ENCODE results near the gene ADCY9. TPM values are rescaled to one million over a fixed set of nuclear protein-coding genes. Genes with fewer than 3 reads are reported as not detected.
A peak's percentile ranks its signal among the peaks of the same experiment; 100 is the strongest.

The ADCY9 gene
- total RNA-seq, 1 donor from 2014 or later: 9.7 TPM

GRCh38 chr16:4019371-4019791 lies 96.9 kb downstream of the ADCY9 start:
- Mint-ChIP-seq H3K4me3 (peak overlapping the region; percentile 37), H3K4me1 (ENCODE audit: low read depth) (peaks cover 17% of the 10 kb centered on the region), H3K9me3 (no peaks in the 10 kb centered on the region), H3K36me3 (ENCODE audit: low read depth) (no peaks in the 10 kb centered on the region), H3K27me3 (ENCODE audit: insufficient read depth) (no peaks in the 10 kb centered on the region), H3K27ac (no peak overlapping the region)
- DNase-seq (ENCODE audit: low spot score): no peak
- intact Hi-C loops (cut with micrococcal nuclease): no loop called here

GRCh38 chr16:4018391-4018790 lies 97.9 kb downstream of the ADCY9 start:
- no peak overlapping the region for H3K4me3 Mint-ChIP-seq

GRCh38 chr16:4017807-4018206 lies 98.4 kb downstream of the ADCY9 start:
- Mint-ChIP-seq H3K4me3 (no peak overlapping the region), H3K27me3 (ENCODE audit: insufficient read depth) (no peaks in the 10 kb centered on the region), H3K36me3 (ENCODE audit: low read depth) (no peaks in the 10 kb centered on the region), H3K27ac (no peak overlapping the region), H3K4me1 (ENCODE audit: low read depth) (peaks cover 17% of the 10 kb centered on the region), H3K9me3 (no peaks in the 10 kb centered on the region)
- no peak for DNase-seq (ENCODE audit: low spot score)
- intact Hi-C loops (cut with micrococcal nuclease): no loop called here

More at GRCh38 chr16:4018391-4018790, 97.9 kb downstream of the ADCY9 start:
- Mint-ChIP-seq H3K9me3 (no peaks in the 10 kb centered on the region), H3K4me1 (ENCODE audit: low read depth) (peaks cover 17% of the 10 kb centered on the region), H3K36me3 (ENCODE audit: low read depth) (no peaks in the 10 kb centered on the region), H3K27ac (no peak overlapping the region), H3K27me3 (ENCODE audit: insufficient read depth) (no peaks in the 10 kb centered on the region)
- intact Hi-C loops (cut with micrococcal nuclease): no loop called here
- no peak for DNase-seq (ENCODE audit: low spot score)

GRCh38 chr16:4016658-4017057 lies 99.6 kb downstream of the ADCY9 start:
- Mint-ChIP-seq H3K36me3 (ENCODE audit: low read depth) (no peaks in the 10 kb centered on the region), H3K27ac (no peak overlapping the region), H3K4me1 (ENCODE audit: low read depth) (peaks cover 17% of the 10 kb centered on the region), H3K9me3 (no peaks in the 10 kb centered on the region), H3K27me3 (ENCODE audit: insufficient read depth) (no peaks in the 10 kb centered on the region), H3K4me3 (no peak overlapping the region)
- no peak for DNase-seq (ENCODE audit: low spot score)
- intact Hi-C loops (cut with micrococcal nuclease): no loop called here

GRCh38 chr16:4016005-4016352 lies 100.3 kb downstream of the ADCY9 start:
- Mint-ChIP-seq H3K27me3 (ENCODE audit: insufficient read depth) (no peaks in the 10 kb centered on the region), H3K9me3 (no peaks in the 10 kb centered on the region), H3K4me1 (ENCODE audit: low read depth) (peaks cover 17% of the 10 kb centered on the region), H3K36me3 (ENCODE audit: low read depth) (no peaks in the 10 kb centered on the region), H3K27ac (no peak overlapping the region), H3K4me3 (no peak overlapping the region)
- no peak for DNase-seq (ENCODE audit: low spot score)
- intact Hi-C loops (cut with micrococcal nuclease): no loop called here

- no peaks in the 10 kb centered on the region for H3K36me3 Mint-ChIP-seq (ENCODE audit: low read depth)
Measured at GRCh38 chr16:4015275-4016004, 100.8 kb downstream of the ADCY9 start.

GRCh38 chr16:4011940-4012629 lies 104.2 kb downstream of the ADCY9 start:
- Mint-ChIP-seq H3K27ac (no peak overlapping the region), H3K4me3 (no peak overlapping the region), H3K4me1 (ENCODE audit: low read depth) (peaks cover 10% of the 10 kb centered on the region), H3K36me3 (ENCODE audit: low read depth) (no peaks in the 10 kb centered on the region), H3K9me3 (no peaks in the 10 kb centered on the region), H3K27me3 (ENCODE audit: insufficient read depth) (no peaks in the 10 kb centered on the region)
- intact Hi-C loops (cut with micrococcal nuclease): no loop called here
- no peak for DNase-seq (ENCODE audit: low spot score)

More at GRCh38 chr16:4015275-4016004, 100.8 kb downstream of the ADCY9 start:
- no peak for DNase-seq (ENCODE audit: low spot score)
- H3K27ac Mint-ChIP-seq: no peak overlapping the region
- no peak overlapping the region for H3K4me3 Mint-ChIP-seq
- no peaks in the 10 kb centered on the region for H3K9me3 Mint-ChIP-seq
- peaks cover 17% of the 10 kb centered on the region for H3K4me1 Mint-ChIP-seq (ENCODE audit: low read depth)
- intact Hi-C loops (cut with micrococcal nuclease): no loop called here
- no peaks in the 10 kb centered on the region for H3K27me3 Mint-ChIP-seq (ENCODE audit: insufficient read depth)

GRCh38 chr16:4011225-4011939 lies 104.9 kb downstream of the ADCY9 start:
- Mint-ChIP-seq H3K27ac (no peak overlapping the region), H3K4me1 (ENCODE audit: low read depth) (peaks cover 6% of the 10 kb centered on the region)
- intact Hi-C loops (cut with micrococcal nuclease): no loop called here

GRCh38 chr16:4010225-4011158 lies 105.8 kb downstream of the ADCY9 start:
- DNase-seq (ENCODE audit: low spot score): no peak
- no peak overlapping the region for H3K4me3 Mint-ChIP-seq
- no peak overlapping the region for H3K27ac Mint-ChIP-seq
- intact Hi-C loops (cut with micrococcal nuclease): no loop called here
- H3K4me1 Mint-ChIP-seq (ENCODE audit: low read depth): no peaks in the 10 kb centered on the region
- H3K27me3 Mint-ChIP-seq (ENCODE audit: insufficient read depth): no peaks in the 10 kb centered on the region
- H3K36me3 Mint-ChIP-seq (ENCODE audit: low read depth): no peaks in the 10 kb centered on the region
- H3K9me3 Mint-ChIP-seq: no peaks in the 10 kb centered on the region

More at GRCh38 chr16:4011225-4011939, 104.9 kb downstream of the ADCY9 start:
- no peak for DNase-seq (ENCODE audit: low spot score)
- no peaks in the 10 kb centered on the region for H3K9me3 Mint-ChIP-seq
- no peaks in the 10 kb centered on the region for H3K27me3 Mint-ChIP-seq (ENCODE audit: insufficient read depth)
- H3K36me3 Mint-ChIP-seq (ENCODE audit: low read depth): no peaks in the 10 kb centered on the region
- H3K4me3 Mint-ChIP-seq: no peak overlapping the region

- Mint-ChIP-seq H3K4me3 (no peak overlapping the region), H3K27me3 (ENCODE audit: insufficient read depth) (no peaks in the 10 kb centered on the region), H3K27ac (no peak overlapping the region), H3K36me3 (ENCODE audit: low read depth) (no peaks in the 10 kb centered on the region), H3K9me3 (no peaks in the 10 kb centered on the region), H3K4me1 (ENCODE audit: low read depth) (peaks cover 5% of the 10 kb centered on the region)
- intact Hi-C loops (cut with micrococcal nuclease): no loop called here
- no peak for DNase-seq (ENCODE audit: low spot score)
Measured at GRCh38 chr16:4009177-4009576, 107.1 kb downstream of the ADCY9 start.

GRCh38 chr16:4008116-4008515 lies 108.1 kb downstream of the ADCY9 start:
- intact Hi-C loops (cut with micrococcal nuclease): no loop called here
- DNase-seq (ENCODE audit: low spot score): no peak

GRCh38 chr16:4006397-4006999 lies 109.7 kb downstream of the ADCY9 start:
- Mint-ChIP-seq H3K9me3 (no peaks in the 10 kb centered on the region), H3K4me3 (no peak overlapping the region), H3K36me3 (ENCODE audit: low read depth) (no peaks in the 10 kb centered on the region), H3K27ac (no peak overlapping the region), H3K4me1 (ENCODE audit: low read depth) (peaks cover 5% of the 10 kb centered on the region), H3K27me3 (ENCODE audit: insufficient read depth) (no peaks in the 10 kb centered on the region)
- intact Hi-C loops (cut with micrococcal nuclease): no loop called here
- DNase-seq (ENCODE audit: low spot score): no peak

More at GRCh38 chr16:4008116-4008515, 108.1 kb downstream of the ADCY9 start:
- H3K9me3 Mint-ChIP-seq: no peaks in the 10 kb centered on the region
- no peaks in the 10 kb centered on the region for H3K36me3 Mint-ChIP-seq (ENCODE audit: low read depth)
- peaks cover 5% of the 10 kb centered on the region for H3K4me1 Mint-ChIP-seq (ENCODE audit: low read depth)
- H3K27me3 Mint-ChIP-seq (ENCODE audit: insufficient read depth): no peaks in the 10 kb centered on the region
- no peak overlapping the region for H3K4me3 Mint-ChIP-seq
- no peak overlapping the region for H3K27ac Mint-ChIP-seq
